ENCODE data around the gene MAP2K7.

The MAP2K7 gene

GRCh38 chr19:7866399-7867091 lies 37.1 kb upstream of the MAP2K7 start:
- in situ Hi-C loops (cut with MboI; ENCODE audit: low sequenced_read_pairs): no loop called here

GRCh38 chr19:7867092-7867844 lies 36.4 kb upstream of the MAP2K7 start:
- in situ Hi-C loops (cut with MboI; ENCODE audit: low sequenced_read_pairs): no loop called here

GRCh38 chr19:7868326-7868670 lies 35.4 kb upstream of the MAP2K7 start:
- in situ Hi-C loops (cut with MboI; ENCODE audit: low sequenced_read_pairs): no loop called here

GRCh38 chr19:7868671-7869452 lies 34.8 kb upstream of the MAP2K7 start:
- in situ Hi-C loops (cut with MboI; ENCODE audit: low sequenced_read_pairs): no loop called here

- in situ Hi-C loops (cut with MboI; ENCODE audit: low sequenced_read_pairs): no loop called here
Observed at GRCh38 chr19:7869453-7869909, 34.2 kb upstream of the MAP2K7 start.

- in situ Hi-C loops (cut with MboI; ENCODE audit: low sequenced_read_pairs): no loop called here
Observed at GRCh38 chr19:7869910-7870511, 33.7 kb upstream of the MAP2K7 start.

- in situ Hi-C loops (cut with MboI; ENCODE audit: low sequenced_read_pairs): no loop called here
Observed at GRCh38 chr19:7870571-7871436, 32.9 kb upstream of the MAP2K7 start.

- in situ Hi-C loops (cut with MboI; ENCODE audit: low sequenced_read_pairs): no loop called here
Observed at GRCh38 chr19:7871437-7872305, 32.0 kb upstream of the MAP2K7 start.

- in situ Hi-C loops (cut with MboI; ENCODE audit: low sequenced_read_pairs): no loop called here
Observed at GRCh38 chr19:7872306-7873204, 31.1 kb upstream of the MAP2K7 start.

- in situ Hi-C loops (cut with MboI; ENCODE audit: low sequenced_read_pairs): no loop called here
Observed at GRCh38 chr19:7873304-7874075, 30.2 kb upstream of the MAP2K7 start.

- in situ Hi-C loops (cut with MboI; ENCODE audit: low sequenced_read_pairs): no loop called here
Observed at GRCh38 chr19:7874076-7874896, 29.4 kb upstream of the MAP2K7 start, which contains the start of gene PRR36. Gene PRR36, minus strand, starts transcription at chr19:7874390. Its CDS starts 701 bp downstream, at chr19:7873689.

- in situ Hi-C loops (cut with MboI; ENCODE audit: low sequenced_read_pairs): no loop called here
Observed at GRCh38 chr19:7874897-7875273, 28.8 kb upstream of the MAP2K7 start.

GRCh38 chr19:7877249-7877836 lies 26.3 kb upstream of the MAP2K7 start:
- in situ Hi-C loops (cut with MboI; ENCODE audit: low sequenced_read_pairs): no loop called here

- in situ Hi-C loops (cut with MboI; ENCODE audit: low sequenced_read_pairs): no loop called here
Observed at GRCh38 chr19:7879111-7879807, 24.4 kb upstream of the MAP2K7 start.

GRCh38 chr19:7879836-7880235 lies 23.8 kb upstream of the MAP2K7 start:
- in situ Hi-C loops (cut with MboI; ENCODE audit: low sequenced_read_pairs): no loop called here

- in situ Hi-C loops (cut with MboI; ENCODE audit: low sequenced_read_pairs): no loop called here
Observed at GRCh38 chr19:7881910-7882309, 21.8 kb upstream of the MAP2K7 start.
